GM19467 (cell line): Measurements from ENCODE around the gene CLCA4.

Source experiments
- ATAC-seq: cut with Tn5 transposase; IDR thresholded peaks from one replicate; pipeline ENCODE4 v1.9.1; 2021; ENCODE audit warnings: mild to moderate bottlenecking, moderate library complexity; ENCODE audit not compliant: unreplicated experiment

Gene CLCA4

DNA sequence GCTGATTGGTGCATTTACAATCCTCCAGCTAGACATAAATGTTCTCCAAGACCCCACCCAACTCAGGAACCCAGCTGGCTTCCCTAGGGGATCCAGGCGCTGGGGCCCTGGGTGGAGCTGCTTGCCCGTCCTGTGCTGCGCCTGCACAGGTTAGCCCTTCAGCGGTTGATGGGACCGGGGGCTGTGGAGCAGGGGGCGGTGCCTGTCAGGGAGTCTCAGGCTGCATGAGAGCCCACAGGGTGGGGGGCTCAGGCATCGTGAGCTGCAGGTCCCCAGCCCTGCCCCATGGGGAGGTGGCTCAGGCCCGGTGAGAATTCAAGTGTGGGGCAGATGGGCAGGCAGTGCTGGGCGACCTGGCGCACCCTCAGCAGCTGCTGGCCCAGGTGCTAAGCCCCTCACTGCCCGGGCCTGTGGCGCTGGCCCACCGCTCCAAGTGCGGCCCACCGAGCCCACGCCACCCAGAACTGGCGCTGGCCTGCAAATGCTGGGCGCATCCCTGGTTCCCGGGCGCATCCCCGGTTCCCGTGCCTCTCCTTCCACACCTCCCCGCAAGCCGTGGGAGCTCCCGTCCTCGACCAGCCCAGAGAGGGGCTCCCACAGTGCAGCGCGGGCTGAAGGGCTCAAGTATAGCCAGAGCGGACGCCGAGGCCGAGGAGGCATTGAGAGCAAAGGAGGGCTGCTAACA, 23.1 kb upstream of the CLCA4 start:
- ATAC-seq, result no peak

DNA sequence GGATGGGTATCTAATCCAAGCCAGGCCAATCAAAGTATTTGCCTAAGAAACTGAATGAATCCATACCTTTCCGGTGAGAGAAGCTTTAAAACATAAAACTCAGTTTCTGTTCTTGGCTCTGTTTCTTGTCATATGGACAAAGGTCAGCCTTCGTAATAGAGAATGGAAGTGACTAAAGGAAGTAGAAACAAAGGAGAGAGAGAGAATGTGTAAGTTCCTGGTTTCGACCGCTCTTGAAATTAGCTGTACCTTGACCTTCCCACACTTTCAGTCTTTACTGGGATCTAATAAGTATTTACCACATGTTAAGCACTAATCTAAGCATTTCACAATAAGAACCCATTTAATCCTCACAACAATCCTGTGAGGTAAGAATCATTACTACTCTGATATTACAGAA, 19.6 kb upstream of the CLCA4 start:
- ATAC-seq, result no peak

DNA sequence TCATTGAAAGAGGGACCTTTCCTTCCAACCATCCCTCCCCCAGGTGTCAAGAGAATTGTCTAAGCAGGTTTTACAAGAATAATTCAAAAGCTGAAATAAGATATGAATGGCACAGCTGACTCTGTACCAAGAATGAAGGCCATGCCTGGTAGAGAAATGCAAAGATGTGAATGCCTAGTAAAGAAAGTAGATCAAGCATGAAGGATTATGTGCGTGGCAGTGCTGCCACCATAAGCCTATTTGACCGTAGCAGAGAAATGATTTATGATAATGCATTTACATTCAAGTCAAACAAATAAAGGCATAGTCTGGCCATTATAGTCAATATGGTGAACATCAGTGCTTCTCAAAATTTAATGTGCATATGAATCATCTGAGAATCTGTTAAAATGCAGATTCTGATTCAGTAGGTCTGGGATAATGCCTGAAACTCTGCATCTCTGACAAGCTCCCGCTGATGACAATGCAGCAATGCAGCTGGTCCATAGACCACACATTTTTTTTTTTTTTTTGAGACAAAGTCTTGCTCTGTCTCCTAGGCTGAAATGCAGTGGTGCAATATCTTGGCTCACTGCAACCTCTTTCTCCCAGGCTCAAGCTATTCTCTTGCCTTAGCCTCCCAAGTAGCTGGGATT, 16.6 kb upstream of the CLCA4 start:
- ATAC-seq, result no peak

DNA sequence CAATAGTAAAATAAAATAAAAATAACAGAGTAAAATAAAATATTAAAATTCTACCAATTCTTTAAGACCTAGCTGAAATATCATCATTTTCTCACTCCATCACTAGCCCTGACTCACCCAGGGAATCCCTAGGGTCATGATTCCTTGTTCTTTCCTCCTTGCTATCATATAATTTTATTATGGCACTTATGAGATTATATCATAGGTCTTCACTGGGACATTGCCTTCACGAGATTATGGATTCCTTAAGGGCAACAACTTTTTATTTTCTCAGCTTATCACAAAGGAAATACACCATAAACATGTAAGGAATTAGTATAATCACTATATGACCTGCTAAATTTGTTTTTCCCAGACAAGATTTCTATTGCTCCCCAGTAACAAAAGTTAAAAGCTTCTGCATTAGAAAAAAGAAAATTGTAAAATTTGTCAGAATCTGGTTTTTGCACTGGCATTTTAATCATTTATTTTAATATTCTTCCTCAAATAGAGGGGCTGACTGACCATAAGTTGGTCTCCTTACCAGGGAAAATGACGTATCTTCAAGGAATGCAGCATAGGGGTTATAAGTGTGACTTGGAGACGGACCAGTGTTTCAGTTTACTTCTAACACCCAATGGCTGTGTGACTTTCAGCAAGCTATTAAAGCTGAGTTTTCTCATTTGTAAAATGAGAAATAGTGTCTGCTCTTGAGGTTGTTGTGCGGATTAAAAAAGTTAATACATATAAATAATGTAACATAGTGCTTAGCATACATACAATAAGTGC, 8.8 kb upstream of the CLCA4 start:
- ATAC-seq, result no peak

DNA sequence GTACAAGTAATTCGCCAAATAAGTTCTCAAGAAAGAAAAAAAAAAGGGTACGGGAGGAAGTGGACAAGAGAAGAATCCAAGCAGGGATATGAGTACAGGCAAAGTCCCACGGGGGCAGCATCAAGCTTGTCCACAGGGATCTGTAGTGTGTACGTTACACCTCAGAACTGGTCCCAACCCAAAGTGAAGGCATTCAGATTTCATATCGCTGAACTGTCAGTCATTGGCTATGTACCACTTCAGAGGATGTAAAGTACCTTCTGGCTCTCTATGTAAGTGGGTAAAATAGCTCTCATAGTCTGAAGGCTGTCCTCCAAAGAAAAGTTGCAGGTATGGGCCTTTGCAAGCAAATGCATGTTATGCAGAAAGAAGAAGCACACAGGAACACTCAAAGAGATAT, 8.1 kb upstream of the CLCA4 start:
- ATAC-seq, result no peak

DNA sequence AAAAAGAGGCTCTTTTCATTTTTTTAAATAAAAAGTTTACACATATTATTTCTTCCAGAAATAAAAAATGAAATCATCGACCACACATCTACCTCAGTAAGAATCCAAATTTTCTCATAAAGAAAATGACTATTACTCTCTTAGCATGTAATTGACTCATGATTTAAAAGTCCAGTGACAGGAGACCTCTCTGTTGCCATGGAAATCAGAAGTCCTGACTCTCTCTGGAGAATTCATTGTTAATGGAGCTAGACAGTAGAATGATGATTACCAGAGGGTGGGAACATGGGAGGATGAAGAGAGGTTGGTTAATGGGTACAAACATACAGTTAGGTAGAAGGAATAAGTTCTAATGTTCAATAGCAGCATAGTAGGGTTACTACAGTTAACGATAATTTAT, 5.0 kb upstream of the CLCA4 start:
- ATAC-seq, result no peak

DNA sequence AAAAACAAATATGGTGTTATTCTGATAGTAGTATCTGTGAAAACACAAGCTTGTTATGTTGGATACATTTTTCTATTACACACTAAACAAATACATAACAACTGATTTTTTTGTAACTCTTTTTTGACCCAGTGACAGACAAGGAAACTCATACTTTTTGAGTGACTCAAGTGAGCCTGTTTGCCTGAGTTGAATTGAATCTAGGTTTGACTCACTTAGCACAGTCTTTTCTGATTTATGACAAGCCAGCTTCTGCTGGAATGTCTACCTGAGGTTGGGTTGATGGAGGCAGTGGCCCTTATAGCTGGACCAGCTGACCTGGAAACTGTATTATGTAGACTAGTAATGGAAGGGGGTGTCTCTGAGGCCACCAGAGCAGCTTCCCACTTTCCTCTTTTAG, 4.2 kb upstream of the CLCA4 start:
- no peak for ATAC-seq

DNA sequence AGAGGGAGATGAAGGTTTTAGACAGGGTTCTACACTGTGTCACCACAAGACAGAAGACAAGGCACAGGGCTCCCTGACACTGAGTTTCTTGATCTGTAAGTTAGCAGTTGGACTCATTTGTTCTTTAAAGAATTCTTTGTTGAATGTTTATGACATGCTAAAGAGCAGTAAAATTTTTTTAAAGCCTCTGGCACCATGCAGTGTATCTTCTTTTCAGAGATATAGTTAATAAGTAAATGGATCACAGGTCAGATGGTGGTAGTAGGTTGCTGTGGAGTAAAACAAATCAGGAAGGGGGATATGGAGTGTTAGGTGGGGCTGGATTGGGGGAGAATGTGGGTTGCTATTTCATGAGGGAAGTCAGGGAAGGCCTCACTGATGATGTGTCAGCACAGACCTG, 2.0 kb downstream of the CLCA4 start:
- ATAC-seq, result no peak

DNA sequence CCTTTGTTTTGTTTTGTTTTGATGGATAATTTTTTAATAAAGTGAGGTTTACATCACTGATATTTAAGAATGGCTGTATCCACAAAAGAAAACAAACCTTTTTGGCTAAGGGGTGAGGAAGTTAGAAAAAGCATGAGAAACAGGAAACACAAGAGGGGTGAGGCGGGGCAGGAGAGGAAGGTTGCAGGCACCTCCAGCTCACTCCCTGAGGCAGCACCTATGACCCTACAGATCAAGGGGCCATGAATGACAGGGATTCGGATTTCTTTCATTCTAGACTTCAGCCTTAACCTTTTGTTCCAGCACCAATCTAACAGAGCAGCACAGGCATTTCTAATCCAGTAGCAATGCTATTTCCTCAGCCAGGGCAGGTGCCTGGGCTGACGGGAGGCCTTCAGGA, 4.4 kb downstream of the CLCA4 start:
- no peak for ATAC-seq

DNA sequence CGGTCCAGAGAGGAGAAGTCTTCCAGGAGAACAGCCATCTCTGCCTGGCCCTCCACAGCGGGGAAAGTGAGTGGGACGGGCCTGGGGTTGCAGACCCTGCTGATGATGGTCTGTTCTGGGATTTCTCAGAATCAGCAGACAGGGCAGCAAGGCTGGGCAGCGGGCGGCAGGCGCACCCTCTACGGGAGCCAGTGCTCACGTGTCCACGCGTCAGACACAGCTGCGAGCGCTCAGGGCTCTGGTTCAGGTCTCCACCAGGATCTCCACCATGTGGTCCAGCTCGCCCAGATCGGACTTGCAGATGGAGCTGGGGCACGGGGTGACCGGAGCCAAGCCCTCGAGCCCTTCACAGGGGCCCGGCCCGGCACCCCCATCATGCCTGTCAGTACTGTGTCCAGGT, 5.5 kb downstream of the CLCA4 start:
- ATAC-seq, result no peak

DNA sequence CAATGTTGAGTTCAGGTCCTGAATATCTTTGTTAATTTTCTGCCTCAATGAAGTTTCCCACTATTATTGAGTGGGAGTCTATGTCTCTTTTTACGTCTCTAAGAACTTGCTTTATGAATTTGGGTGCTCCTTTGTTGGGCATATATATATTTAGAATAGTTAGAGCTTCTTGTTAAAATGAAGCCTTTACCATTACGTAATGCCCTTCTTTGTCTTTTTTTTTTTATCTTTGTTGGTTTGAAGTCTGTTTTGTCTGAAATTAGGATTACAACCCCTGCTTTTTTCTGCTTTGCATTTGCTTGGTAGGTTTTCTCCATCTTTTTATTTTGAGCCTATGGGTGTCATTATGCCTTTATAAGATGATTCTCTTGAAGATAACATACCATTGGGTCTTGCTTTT, 10.9 kb downstream of the CLCA4 start:
- no peak for ATAC-seq

DNA sequence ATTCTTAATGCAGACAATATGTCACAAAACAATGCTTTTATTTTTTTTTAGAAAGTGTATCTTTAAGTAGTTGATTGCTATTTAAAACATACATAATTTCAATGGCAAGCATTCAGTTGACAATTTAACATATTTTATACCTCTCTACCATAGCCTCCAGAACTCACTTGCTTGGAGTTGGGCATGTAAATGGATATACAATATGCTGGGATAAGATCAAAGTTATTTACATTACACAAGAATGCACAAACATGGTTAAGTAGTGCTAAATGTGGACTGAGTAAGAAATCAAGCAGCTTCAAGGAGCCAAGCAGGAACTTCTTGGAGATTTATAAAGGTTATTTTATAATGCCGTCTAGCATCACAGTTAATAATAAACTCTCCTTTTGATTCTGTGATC, 17.0 kb downstream of the CLCA4 start:
- ATAC-seq, result no peak

DNA sequence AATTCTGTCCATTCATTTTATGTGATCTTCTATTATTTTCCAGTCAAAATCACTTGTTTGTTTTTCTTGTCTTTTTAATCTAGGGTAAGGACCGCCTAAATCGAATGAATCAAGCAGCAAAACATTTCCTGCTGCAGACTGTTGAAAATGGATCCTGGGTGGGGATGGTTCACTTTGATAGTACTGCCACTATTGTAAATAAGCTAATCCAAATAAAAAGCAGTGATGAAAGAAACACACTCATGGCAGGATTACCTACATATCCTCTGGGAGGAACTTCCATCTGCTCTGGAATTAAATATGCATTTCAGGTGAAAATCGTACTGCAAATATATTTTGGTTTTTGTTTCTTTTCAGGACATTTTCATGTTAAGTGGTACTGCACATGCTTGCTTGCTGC, 20.5 kb downstream of the CLCA4 start:
- ATAC-seq, result no peak

DNA sequence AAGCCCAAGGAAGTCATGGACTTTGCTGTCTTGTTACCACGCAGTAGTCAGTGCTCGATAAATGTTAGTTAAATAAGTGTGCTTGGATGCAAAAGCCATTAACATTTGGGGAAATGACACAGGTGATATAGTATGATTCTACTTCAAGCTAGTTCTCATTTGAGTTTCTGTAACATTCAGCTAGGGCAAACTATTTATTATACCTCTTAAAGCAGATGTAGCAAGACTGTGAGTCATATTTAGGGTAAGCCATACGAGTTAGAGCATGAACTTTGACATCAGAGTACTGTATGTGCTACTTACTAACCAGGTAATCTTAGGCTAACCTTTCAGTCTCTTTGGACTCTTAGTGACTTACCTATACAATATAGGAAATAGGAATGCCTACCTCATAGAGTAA, 21.0 kb downstream of the CLCA4 start:
- no peak for ATAC-seq

DNA sequence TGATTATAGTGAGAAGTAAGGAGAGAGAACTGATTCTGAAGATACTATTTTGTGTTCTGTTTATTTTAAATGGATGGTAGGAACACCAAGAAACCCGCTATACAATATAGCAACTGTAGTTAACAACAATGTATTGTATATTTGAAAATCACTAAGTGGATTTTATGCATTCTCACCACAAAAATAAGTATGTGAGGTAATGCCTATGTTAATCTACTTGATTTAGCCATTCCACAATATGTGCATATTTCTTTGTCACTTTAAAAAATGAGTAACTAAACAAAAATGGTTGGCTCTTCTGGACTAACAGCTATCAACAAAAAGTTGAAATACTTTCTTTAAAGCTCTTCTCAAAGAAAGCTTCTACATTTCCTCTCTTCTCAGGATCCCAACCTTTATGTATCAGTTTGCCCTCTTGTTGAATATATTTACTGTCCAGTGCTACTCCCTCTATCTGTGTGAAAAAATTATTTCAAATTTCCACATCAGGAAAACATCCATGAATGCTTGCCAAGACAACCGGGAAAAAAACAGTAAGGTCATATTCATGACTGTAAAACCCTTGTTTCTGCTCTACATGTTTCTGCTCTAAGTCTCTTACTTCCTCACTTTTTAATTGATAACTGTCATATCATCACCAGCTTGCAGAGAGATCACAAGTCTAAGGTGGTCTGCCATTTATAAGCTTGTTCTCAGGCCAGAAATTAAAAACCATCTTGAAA, 27.0 kb downstream of the CLCA4 start:
- no peak for ATAC-seq

DNA sequence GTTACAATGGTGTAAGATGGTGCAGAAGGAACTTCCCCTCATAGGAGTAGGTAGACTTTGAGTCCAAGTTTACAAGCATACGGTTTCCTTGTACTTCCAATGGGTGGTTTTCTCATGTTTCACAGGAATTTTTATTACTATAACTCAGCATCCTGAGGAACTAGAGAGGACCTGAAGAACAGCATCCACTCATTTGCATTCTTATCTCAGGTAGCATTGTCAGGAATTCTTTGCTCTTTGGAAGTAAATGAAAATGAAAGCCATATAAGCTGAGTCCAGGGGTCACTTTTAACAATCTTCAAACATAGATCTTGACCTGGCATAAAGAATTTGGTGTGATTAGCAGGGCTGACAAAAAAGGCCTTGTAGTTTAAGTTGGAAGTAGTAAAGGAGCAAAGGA, 34.4 kb downstream of the CLCA4 start:
- no peak for ATAC-seq

DNA sequence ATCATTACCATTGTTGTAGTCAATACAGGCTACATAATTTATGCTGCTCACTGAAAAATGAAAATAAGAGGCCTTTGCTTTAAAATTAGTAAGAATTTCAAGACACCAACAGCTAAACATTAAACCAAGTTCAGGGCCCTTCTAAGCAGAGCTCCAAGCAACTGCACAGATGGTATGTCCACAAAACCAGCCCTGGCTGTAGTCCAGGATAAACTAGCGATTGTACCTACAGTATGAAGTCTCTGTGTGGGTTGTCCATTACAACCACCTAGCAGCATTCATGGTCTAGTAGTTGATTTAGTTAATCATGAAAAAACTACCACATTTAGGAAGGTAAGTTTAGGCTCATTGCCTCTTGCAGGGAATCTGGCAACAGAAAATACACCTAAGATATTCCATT, 35.3 kb downstream of the CLCA4 start:
- ATAC-seq, result no peak

DNA sequence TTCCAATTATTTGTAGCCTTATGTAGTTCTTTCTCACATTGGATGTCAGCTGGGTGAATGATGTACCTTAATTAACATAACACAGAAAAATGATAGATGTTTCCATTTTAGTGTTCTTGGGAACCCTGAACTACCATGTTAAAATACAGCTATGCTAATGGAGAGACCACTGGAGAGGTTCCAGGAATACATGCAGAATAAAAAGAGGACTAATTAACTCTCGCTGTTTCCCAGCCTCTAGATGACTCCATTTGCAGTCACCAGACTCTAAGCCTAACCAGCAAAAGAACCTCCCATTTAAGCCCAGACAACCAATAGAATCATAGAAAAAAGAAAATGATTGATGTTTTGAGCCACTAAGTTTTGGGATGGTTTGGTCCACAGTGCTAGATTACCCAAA, 36.2 kb downstream of the CLCA4 start:
- no peak for ATAC-seq

DNA sequence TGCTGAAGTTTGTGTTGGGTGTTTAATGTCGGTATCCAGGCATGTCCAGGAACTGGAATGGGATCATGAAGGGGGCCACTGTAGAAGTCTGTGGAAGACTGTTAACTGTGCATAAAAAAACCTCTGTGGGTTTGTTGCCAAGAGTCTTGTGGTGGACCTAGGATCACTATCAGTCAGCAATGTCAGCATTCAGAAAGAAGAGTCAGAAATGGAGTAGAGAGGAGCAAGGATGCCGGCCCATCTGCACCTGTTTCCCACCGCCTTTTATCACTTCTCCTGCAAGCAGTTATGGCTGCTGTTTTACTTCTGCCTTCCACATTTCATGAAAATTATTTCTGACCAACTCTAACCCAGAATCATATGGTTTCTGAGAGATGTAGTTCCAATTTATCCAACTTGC, 36.7 kb downstream of the CLCA4 start:
- no peak for ATAC-seq

DNA sequence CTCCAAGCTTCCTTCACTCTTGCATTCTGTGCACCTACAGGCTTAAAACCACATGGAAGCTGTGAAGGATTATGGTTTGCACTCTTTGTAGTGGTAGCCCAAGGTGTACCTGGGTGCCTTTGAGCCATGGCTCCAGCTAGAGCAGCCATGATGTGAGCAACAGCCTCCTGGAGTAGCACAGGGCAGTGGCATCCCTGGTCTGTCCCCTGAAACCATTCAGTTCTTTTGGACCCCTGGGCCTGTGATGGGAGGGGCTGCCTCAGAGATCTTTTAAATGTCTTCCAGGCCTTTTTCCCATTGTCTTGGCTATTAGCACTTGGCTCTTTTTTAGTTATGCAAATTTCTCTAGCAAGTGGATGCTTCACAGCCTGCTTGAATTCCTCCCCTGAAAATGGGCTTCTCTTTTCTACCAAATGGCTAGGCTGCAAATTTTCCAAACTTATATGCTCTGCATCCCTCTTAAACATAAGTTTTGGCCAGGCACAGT, 47.4 kb downstream of the CLCA4 start:
- no peak for ATAC-seq

DNA sequence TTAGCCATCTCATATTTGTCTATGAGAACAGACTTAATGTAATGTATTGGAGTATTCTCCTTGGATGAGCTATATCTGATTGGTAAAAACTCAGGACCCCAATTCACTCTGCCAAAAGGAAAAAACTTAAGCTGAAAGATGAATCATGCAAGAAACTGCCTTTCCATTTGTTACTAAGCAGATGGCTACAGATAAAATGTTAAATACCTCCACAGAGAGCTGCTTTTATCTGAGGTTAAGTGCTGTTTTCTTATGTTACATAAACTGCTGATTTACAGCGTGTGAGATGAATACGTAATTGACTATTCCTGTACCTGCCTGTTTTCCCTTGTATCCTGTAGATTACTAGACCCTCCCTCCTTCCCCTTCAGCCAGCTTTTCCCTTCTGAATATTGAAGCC, 49.3 kb downstream of the CLCA4 start:
- ATAC-seq, result no peak
